ENCODE results near the gene SORCS1. TPM values are rescaled to one million over a fixed set of nuclear protein-coding genes. Genes with fewer than 3 reads are reported as not detected.

Gene SORCS1
- polyA plus RNA-seq, 3 donors = 0.09 TPM; not detected in 2

- Histone ChIP-seq H3K36me3 (replicated peaks in 1 of 2; ENCODE audit: control insufficient read depth in 1 of 2, insufficient read depth in 2 of 2, low read length in 2 of 2) (no peaks in the 10 kb centered on the region), H4K20me1 (ENCODE audit: insufficient read depth, low read length) (no peaks in the 10 kb centered on the region), H3K27me3 (ENCODE audit: control insufficient read depth in 2 of 2, insufficient read depth in 2 of 2, low read length in 2 of 2) (no peaks in the 10 kb centered on the region), H2AFZ (ENCODE audit: insufficient read depth, low read depth, low read length, poor library complexity, severe bottlenecking) (no peak overlapping the region), H3K79me2 (ENCODE audit: insufficient read depth, low read length) (no peaks in the 10 kb centered on the region), H3K4me2 (replicated peaks; ENCODE audit: extremely low read depth, low read length, poor library complexity, severe bottlenecking) (no peak overlapping the region), H3K27ac (ENCODE audit: low read depth in 1 of 2, low read length in 2 of 2) (no peak overlapping the region), H3K4me3 (replicated peaks in 1 of 3; ENCODE audit: low read depth in 2 of 3, low read length in 3 of 3) (no peak overlapping the region), H3K9me3 (replicated peaks in 1 of 2; ENCODE audit: control insufficient read depth in 1 of 2, insufficient read depth in 1 of 2, low read length in 2 of 2) (no peaks in the 10 kb centered on the region), H3K9ac (ENCODE audit: insufficient read depth, low read length, poor library complexity, severe bottlenecking) (no peak overlapping the region), H3K4me1 (ENCODE audit: control insufficient read depth in 1 of 2, insufficient read depth in 2 of 2, low read length in 2 of 2) (no peaks in the 10 kb centered on the region)
- Mint-ChIP-seq H3K36me3 (no peaks in the 10 kb centered on the region), H3K4me1 (no peaks in the 10 kb centered on the region), H3K9me3 (peaks cover 0 to 4% (median 2%) of the 10 kb centered on the region in 7 donors), H3K27me3 (ENCODE audit: low read depth in 3 of 3) (peaks cover 0 to 2% (median 0%) of the 10 kb centered on the region in 3 donors), H3K4me3 (no peak overlapping the region), H3K27ac (no peak overlapping the region)
- no peak for TF ChIP-seq CTCF (IDR thresholded peaks at IDR 0.05)
- no peak for DNase-seq
- intact Hi-C loops (cut with micrococcal nuclease) = no loop called here
Measured at GRCh38 chr10:106679314-106679713, 485.2 kb downstream of the SORCS1 start.

GRCh38 chr10:106672517-106673175 lies 491.9 kb downstream of the SORCS1 start:
- no peaks in the 10 kb centered on the region for H3K4me1 ChIP-seq (ENCODE audit: control insufficient read depth in 1 of 2, insufficient read depth in 2 of 2, low read length in 2 of 2)
- no peak overlapping the region for H3K9ac ChIP-seq (ENCODE audit: insufficient read depth, low read length, poor library complexity, severe bottlenecking)
- no peak overlapping the region for H3K4me3 Mint-ChIP-seq
- H2AFZ ChIP-seq (ENCODE audit: insufficient read depth, low read depth, low read length, poor library complexity, severe bottlenecking) = no peak overlapping the region
- no peaks in the 10 kb centered on the region for H3K79me2 ChIP-seq (ENCODE audit: insufficient read depth, low read length)
- H3K36me3 Mint-ChIP-seq = no peaks in the 10 kb centered on the region
- no peak overlapping the region for H3K4me3 ChIP-seq (replicated peaks in 1 of 3; ENCODE audit: low read depth in 2 of 3, low read length in 3 of 3)
- intact Hi-C loops (cut with micrococcal nuclease) = no loop called here
- no peaks in the 10 kb centered on the region for H3K27me3 ChIP-seq (ENCODE audit: control insufficient read depth in 2 of 2, insufficient read depth in 2 of 2, low read length in 2 of 2)
- no peak overlapping the region for H3K27ac Mint-ChIP-seq
- no peak overlapping the region for H3K4me2 ChIP-seq (replicated peaks; ENCODE audit: extremely low read depth, low read length, poor library complexity, severe bottlenecking)
- no peaks in the 10 kb centered on the region for H3K36me3 ChIP-seq (replicated peaks in 1 of 2; ENCODE audit: control insufficient read depth in 1 of 2, insufficient read depth in 2 of 2, low read length in 2 of 2)
- no peaks in the 10 kb centered on the region for H3K4me1 Mint-ChIP-seq
- no peak overlapping the region for H3K27ac ChIP-seq (ENCODE audit: low read depth in 1 of 2, low read length in 2 of 2)
- no peak for DNase-seq
- H4K20me1 ChIP-seq (ENCODE audit: insufficient read depth, low read length) = no peaks in the 10 kb centered on the region
- 100% methylated on average over 2 of the region's 6 CpGs for WGBS (ENCODE audit: insufficient coverage)
- H3K9me3 ChIP-seq (replicated peaks in 1 of 2; ENCODE audit: control insufficient read depth in 1 of 2, insufficient read depth in 1 of 2, low read length in 2 of 2) = no peaks in the 10 kb centered on the region
- no peaks in the 10 kb centered on the region for H3K27me3 Mint-ChIP-seq (ENCODE audit: low read depth in 3 of 3)
- no peak for TF ChIP-seq CTCF (IDR thresholded peaks at IDR 0.05)
- peaks cover 0 to 6% (median 2%) of the 10 kb centered on the region in 7 donors for H3K9me3 Mint-ChIP-seq

Measured in CD14-positive monocyte (primary cell).